ENCODE measurements around the gene OVCA2. TPM values are rescaled to one million over a fixed set of nuclear protein-coding genes. Genes with fewer than 3 reads are reported as not detected.

Gene OVCA2
- total RNA-seq, 1 experiment from 2014 or later, result 33.5 TPM

- H3K4me1 Mint-ChIP-seq (ENCODE audit: insufficient read depth, unreplicated experiment), result no peaks in the 10 kb centered on the region
- H3K4me3 Mint-ChIP-seq (ENCODE audit: unreplicated experiment), result no peak overlapping the region
- intact Hi-C loops (cut with micrococcal nuclease), result no loop called here
- no peak for DNase-seq (ENCODE audit: unreplicated experiment)
- BruUV-seq (replicated peaks), result no TSS peak
- peak; percentile 29 for TF ChIP-seq CTCF (IDR thresholded peaks at IDR 0.05; ENCODE audit: unreplicated experiment)
- ChIA-PET POLR2A (interaction anchor here (0.6 kb wide), 1 partner anchor 100 kb away, joined by 4 read pairs; no protein-coding TSS in a partner anchor), CTCF (interaction anchor here (0.6 to 3.1 kb wide), 3 partner anchors 160 to 256 kb away, joined by 3 to 19 read pairs (median 3); no protein-coding TSS in a partner anchor)
- H3K9me3 Mint-ChIP-seq (ENCODE audit: unreplicated experiment), result no peaks in the 10 kb centered on the region
- no peaks in the 10 kb centered on the region for H3K36me3 Mint-ChIP-seq (ENCODE audit: insufficient read depth, unreplicated experiment)
- H3K27me3 Mint-ChIP-seq (ENCODE audit: insufficient read depth, unreplicated experiment), result no peaks in the 10 kb centered on the region
- no peak overlapping the region for H3K27ac Mint-ChIP-seq (ENCODE audit: low read depth, unreplicated experiment)
Observed at GRCh38 chr17:2058586-2059546, 17.0 kb downstream of the OVCA2 start.

- BruUV-seq (replicated peaks), result no TSS peak
- Mint-ChIP-seq H3K4me3 (ENCODE audit: unreplicated experiment) (no peak overlapping the region), H3K9me3 (ENCODE audit: unreplicated experiment) (no peaks in the 10 kb centered on the region), H3K36me3 (ENCODE audit: insufficient read depth, unreplicated experiment) (no peaks in the 10 kb centered on the region), H3K27me3 (ENCODE audit: insufficient read depth, unreplicated experiment) (no peaks in the 10 kb centered on the region), H3K4me1 (ENCODE audit: insufficient read depth, unreplicated experiment) (no peaks in the 10 kb centered on the region), H3K27ac (ENCODE audit: low read depth, unreplicated experiment) (no peak overlapping the region)
- intact Hi-C loops (cut with micrococcal nuclease), result no loop called here
- no peak for DNase-seq (ENCODE audit: unreplicated experiment)
- no peak for TF ChIP-seq CTCF (IDR thresholded peaks at IDR 0.05; ENCODE audit: unreplicated experiment)
- ChIA-PET POLR2A (no interaction called here), CTCF (interaction anchor here (0.6 to 1.1 kb wide), 5 partner anchors 66 to 451 kb away, joined by 3 to 5 read pairs (median 3); no protein-coding TSS in a partner anchor)
Observed at GRCh38 chr17:2059547-2060384, 17.9 kb downstream of the OVCA2 start.

GRCh38 chr17:2060385-2060658 lies 18.5 kb downstream of the OVCA2 start:
- Mint-ChIP-seq H3K27ac (ENCODE audit: low read depth, unreplicated experiment) (no peak overlapping the region), H3K4me1 (ENCODE audit: insufficient read depth, unreplicated experiment) (no peaks in the 10 kb centered on the region), H3K36me3 (ENCODE audit: insufficient read depth, unreplicated experiment) (no peaks in the 10 kb centered on the region), H3K27me3 (ENCODE audit: insufficient read depth, unreplicated experiment) (no peaks in the 10 kb centered on the region), H3K4me3 (ENCODE audit: unreplicated experiment) (no peak overlapping the region), H3K9me3 (ENCODE audit: unreplicated experiment) (no peaks in the 10 kb centered on the region)
- no TSS peak for BruUV-seq (replicated peaks)
- TF ChIP-seq CTCF (IDR thresholded peaks at IDR 0.05; ENCODE audit: unreplicated experiment), result no peak
- ChIA-PET POLR2A (no interaction called here), CTCF (interaction anchor here (0.6 to 1.1 kb wide), 3 partner anchors 66 to 184 kb away, joined by 3 to 5 read pairs (median 4); no protein-coding TSS in a partner anchor)
- no peak for DNase-seq (ENCODE audit: unreplicated experiment)
- intact Hi-C loops (cut with micrococcal nuclease), result no loop called here
